GM12875 (cell line): Measurements from ENCODE around the gene KCNMA1.

Experiments
- H3K4me3 ChIP-seq: one replicate; pipeline ENCODE4 v1.5.1; 2011; ENCODE audit warnings: low read depth, low read length, control low read depth
- TF ChIP-seq, protein P1 (sequence below): IDR thresholded peaks from 2 replicates; pipeline ENCODE4 v1.5.1; 2011; ENCODE audit warnings: low read depth, mild to moderate bottlenecking, control low read depth, inconsistent platforms, low read length, moderate library complexity, borderline replicate concordance; ENCODE audit not compliant: insufficient read depth

The KCNMA1 gene

GRCh38 chr10:77328272-77328816 is 309.3 kb downstream of the KCNMA1 start:
- H3K4me3 ChIP-seq: no peak overlapping the region
- TF ChIP-seq, protein P1, sequence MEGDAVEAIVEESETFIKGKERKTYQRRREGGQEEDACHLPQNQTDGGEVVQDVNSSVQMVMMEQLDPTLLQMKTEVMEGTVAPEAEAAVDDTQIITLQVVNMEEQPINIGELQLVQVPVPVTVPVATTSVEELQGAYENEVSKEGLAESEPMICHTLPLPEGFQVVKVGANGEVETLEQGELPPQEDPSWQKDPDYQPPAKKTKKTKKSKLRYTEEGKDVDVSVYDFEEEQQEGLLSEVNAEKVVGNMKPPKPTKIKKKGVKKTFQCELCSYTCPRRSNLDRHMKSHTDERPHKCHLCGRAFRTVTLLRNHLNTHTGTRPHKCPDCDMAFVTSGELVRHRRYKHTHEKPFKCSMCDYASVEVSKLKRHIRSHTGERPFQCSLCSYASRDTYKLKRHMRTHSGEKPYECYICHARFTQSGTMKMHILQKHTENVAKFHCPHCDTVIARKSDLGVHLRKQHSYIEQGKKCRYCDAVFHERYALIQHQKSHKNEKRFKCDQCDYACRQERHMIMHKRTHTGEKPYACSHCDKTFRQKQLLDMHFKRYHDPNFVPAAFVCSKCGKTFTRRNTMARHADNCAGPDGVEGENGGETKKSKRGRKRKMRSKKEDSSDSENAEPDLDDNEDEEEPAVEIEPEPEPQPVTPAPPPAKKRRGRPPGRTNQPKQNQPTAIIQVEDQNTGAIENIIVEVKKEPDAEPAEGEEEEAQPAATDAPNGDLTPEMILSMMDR: no peak

DNA sequence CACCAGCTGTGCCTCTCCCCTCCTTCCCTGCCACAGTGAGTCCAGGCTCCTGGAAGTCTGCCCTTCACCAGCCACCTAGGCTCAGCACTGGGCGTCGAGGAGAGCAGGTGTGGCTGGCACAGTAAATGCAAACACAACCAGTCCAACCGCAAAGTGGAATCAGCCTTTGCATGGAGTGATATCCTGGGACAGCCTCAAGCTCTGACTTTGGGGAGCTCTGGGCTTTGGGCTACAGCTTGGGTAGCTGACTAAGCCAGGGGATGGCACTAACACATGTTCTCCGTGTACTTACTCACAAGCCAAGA is 312.4 kb downstream of the KCNMA1 start:
- no peak overlapping the region for H3K4me3 ChIP-seq
- TF ChIP-seq, protein P1: no peak

DNA sequence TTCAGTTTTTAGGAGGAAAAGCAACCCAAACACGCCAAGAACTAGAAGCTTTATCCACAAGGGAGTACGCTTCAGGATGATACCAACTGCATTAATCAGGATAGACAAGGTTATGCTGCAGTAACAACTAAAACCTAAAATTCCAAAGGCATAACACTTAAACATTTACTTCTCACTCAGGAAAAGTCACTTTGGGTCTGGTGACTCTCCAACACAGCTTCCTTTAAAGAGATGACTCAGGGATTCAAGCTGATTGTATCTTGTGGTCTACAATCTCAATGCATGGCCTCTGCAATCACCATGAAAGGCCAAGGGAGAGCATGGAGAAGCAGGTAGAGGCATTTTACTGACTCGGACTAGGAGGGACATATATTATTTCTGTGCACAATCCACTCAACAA is 315.8 kb downstream of the KCNMA1 start:
- TF ChIP-seq, protein P1: no peak
- no peak overlapping the region for H3K4me3 ChIP-seq

DNA sequence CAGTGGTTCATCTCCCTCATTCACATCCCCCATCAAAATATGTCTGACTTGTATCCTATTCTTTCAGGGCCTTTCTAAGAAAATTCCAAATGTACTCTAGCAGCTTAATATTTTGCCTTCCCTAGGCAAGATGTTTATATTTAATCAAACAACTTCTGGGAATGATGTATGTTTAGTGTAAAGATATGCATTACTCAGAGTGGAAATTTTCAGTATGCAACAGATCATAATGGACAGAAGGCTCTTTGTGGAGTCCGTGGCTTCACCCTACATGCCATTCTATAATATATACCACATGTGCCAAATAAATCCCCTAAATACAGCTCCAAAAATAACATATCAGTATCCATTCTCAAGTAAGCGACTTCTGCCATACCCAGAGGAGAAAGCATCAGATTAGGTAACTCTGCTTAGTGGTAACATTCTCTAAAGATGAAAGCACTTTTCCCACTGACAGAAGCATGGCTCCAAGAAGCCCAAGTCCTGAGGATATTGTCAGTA is 316.6 kb downstream of the KCNMA1 start:
- H3K4me3 ChIP-seq: no peak overlapping the region
- TF ChIP-seq, protein P1: no peak

- no peak overlapping the region for H3K4me3 ChIP-seq
- TF ChIP-seq, protein P1: no peak
Measured at GRCh38 chr10:77319557-77319956, 318.1 kb downstream of the KCNMA1 start.

GRCh38 chr10:77318739-77319138 is 318.9 kb downstream of the KCNMA1 start:
- TF ChIP-seq, protein P1: no peak
- H3K4me3 ChIP-seq: no peak overlapping the region

DNA sequence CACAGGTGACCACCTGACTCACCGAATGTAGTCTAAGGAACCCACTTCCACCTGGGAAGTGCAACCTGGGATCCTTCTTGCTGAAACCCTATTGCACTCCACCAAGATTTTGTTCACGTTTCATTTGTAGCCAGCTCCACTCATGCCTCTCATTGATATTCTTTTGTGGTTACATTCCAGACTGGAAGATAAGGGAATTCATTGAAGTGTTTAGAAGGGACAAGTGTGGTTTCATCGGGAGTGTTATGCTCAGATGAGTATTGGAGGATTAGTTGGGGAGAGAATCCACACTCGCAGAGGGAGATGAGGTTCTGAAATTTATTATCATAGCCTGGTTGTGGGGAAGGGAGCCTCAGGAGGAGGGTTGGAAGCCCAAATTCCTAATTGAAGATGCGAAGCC is 320.4 kb downstream of the KCNMA1 start:
- TF ChIP-seq, protein P1: no peak
- H3K4me3 ChIP-seq: no peak overlapping the region
